H9 (cell line): ENCODE measurements around the gene EHD2. TPM values are rescaled to one million over a fixed set of nuclear protein-coding genes. Genes with fewer than 3 reads are reported as not detected.

ENCODE experiments used
- DNase-seq: peaks from one replicate; pipeline ENCODE4 v3.0.0-alpha.2; 2017
- H2AFZ ChIP-seq: one replicate; pipeline ENCODE4 v1.6.1; 2013; ENCODE audit warnings: mild to moderate bottlenecking, low read length, control low read depth, moderate library complexity
- H2AK5ac ChIP-seq: 2 replicates; pipeline ENCODE4 v1.6.1; 2013; ENCODE audit warnings: low read length, control low read depth, mixed read lengths; ENCODE audit not compliant: insufficient read length
- H2BK120ac ChIP-seq: one replicate; pipeline ENCODE4 v1.6.1; 2013; ENCODE audit warnings: low read depth, mild to moderate bottlenecking, low read length, control low read depth, inconsistent platforms; ENCODE audit not compliant: poor library complexity, severe bottlenecking
- H2BK12ac ChIP-seq: 2 replicates; pipeline ENCODE4 v1.6.1; 2013; ENCODE audit warnings: low read length, control low read depth, mixed read lengths, low read depth; ENCODE audit not compliant: insufficient read length
- H2BK15ac ChIP-seq: 2 replicates; pipeline ENCODE4 v1.6.1; 2013; ENCODE audit warnings: low read depth, low read length, control low read depth
- H2BK20ac ChIP-seq: one replicate; pipeline ENCODE4 v1.6.1; 2013; ENCODE audit warnings: low read depth, mild to moderate bottlenecking, low read length, control low read depth, inconsistent platforms; ENCODE audit not compliant: poor library complexity, severe bottlenecking
- H2BK5ac ChIP-seq: 2 replicates; pipeline ENCODE4 v1.6.1; 2013; ENCODE audit warnings: low read length, control low read depth, mixed read lengths; ENCODE audit not compliant: insufficient read length
- H3K14ac ChIP-seq: 2 replicates; pipeline ENCODE4 v1.6.1; 2013; ENCODE audit warnings: low read length, control low read depth; ENCODE audit not compliant: insufficient read depth
- H3K18ac ChIP-seq: 2 replicates; pipeline ENCODE4 v1.6.1; 2013; ENCODE audit warnings: low read depth, mild to moderate bottlenecking, mixed read lengths, low read length, control low read depth; ENCODE audit not compliant: insufficient read length
- H3K23ac ChIP-seq: 2 replicates; pipeline ENCODE4 v1.6.1; 2013; ENCODE audit warnings: low read length, control low read depth, mixed read lengths, low read depth; ENCODE audit not compliant: insufficient read length
- H3K23me2 ChIP-seq: 2 replicates; pipeline ENCODE4 v1.6.1; 2013; ENCODE audit warnings: low read depth, mild to moderate bottlenecking, mixed read lengths, low read length, control low read depth; ENCODE audit not compliant: insufficient read length, poor library complexity, severe bottlenecking
- H3K27ac ChIP-seq: 2 replicates; pipeline ENCODE4 v1.5.1; 2013; ENCODE audit warnings: low read length, control low read depth, mixed read lengths, low read depth; ENCODE audit not compliant: insufficient read length
- H3K27me3 ChIP-seq: 2 replicates; pipeline ENCODE4 v1.6.1; 2013; ENCODE audit warnings: low read length, control low read depth, inconsistent platforms; ENCODE audit not compliant: insufficient read depth
- H3K4ac ChIP-seq: 2 replicates; pipeline ENCODE4 v1.6.1; 2013; ENCODE audit warnings: low read depth, mild to moderate bottlenecking, control low read depth, inconsistent platforms, low read length, moderate library complexity
- H3K4me1 ChIP-seq: 2 replicates; pipeline ENCODE4 v1.6.1; 2013; ENCODE audit warnings: low read length, control low read depth, inconsistent platforms; ENCODE audit not compliant: insufficient read depth
- H3K4me2 ChIP-seq: 2 replicates; pipeline ENCODE4 v1.6.1; 2013; ENCODE audit warnings: low read length, control low read depth, mixed read lengths; ENCODE audit not compliant: insufficient read length, insufficient read depth
- H3K56ac ChIP-seq: 2 replicates; pipeline ENCODE4 v1.6.1; 2013; ENCODE audit warnings: low read depth, mild to moderate bottlenecking, mixed read lengths, low read length, control low read depth; ENCODE audit not compliant: insufficient read length
- H3K79me1 ChIP-seq: 2 replicates; pipeline ENCODE4 v1.6.1; 2013; ENCODE audit warnings: low read depth, mild to moderate bottlenecking, moderate library complexity, low read length, control low read depth, inconsistent platforms; ENCODE audit not compliant: insufficient read depth, poor library complexity, severe bottlenecking
- H3K79me2 ChIP-seq: 2 replicates; pipeline ENCODE4 v1.6.1; 2013; ENCODE audit warnings: low read length, control low read depth, inconsistent platforms; ENCODE audit not compliant: insufficient read depth
- H3K9ac ChIP-seq: 2 replicates; pipeline ENCODE4 v1.6.1; 2013; ENCODE audit warnings: low read length, control low read depth, mixed read lengths; ENCODE audit not compliant: insufficient read length; ENCODE audit errors: extremely low read depth
- H3K9me3 ChIP-seq: one replicate; pipeline ENCODE4 v1.6.1; 2013; ENCODE audit warnings: low read depth, low read length, inconsistent platforms; ENCODE audit not compliant: control insufficient read depth
- H3T11ph ChIP-seq: one replicate; pipeline ENCODE4 v1.6.1; 2013; ENCODE audit warnings: mild to moderate bottlenecking, low read length, control low read depth, inconsistent platforms
- H4K20me1 ChIP-seq: one replicate; pipeline ENCODE4 v1.6.1; 2013; ENCODE audit not compliant: control insufficient read depth, insufficient read length, insufficient read depth
- H4K5ac ChIP-seq: 2 replicates; pipeline ENCODE4 v1.6.1; 2013; ENCODE audit warnings: low read depth, mild to moderate bottlenecking, mixed read lengths, low read length, control low read depth; ENCODE audit not compliant: insufficient read length
- H4K8ac ChIP-seq: replicated peaks from 2 replicates; pipeline ENCODE4 v1.6.1; 2013; ENCODE audit warnings: low read length, control low read depth, mixed read lengths, low read depth; ENCODE audit not compliant: insufficient read length
- H4K91ac ChIP-seq: 2 replicates; pipeline ENCODE4 v1.6.1; 2013; ENCODE audit warnings: low read depth, mild to moderate bottlenecking, moderate library complexity, mixed read lengths, low read length, control low read depth; ENCODE audit not compliant: insufficient read length
- H3K27ac Mint-ChIP-seq, 3 experiments: 2 replicates in 2 of 3; 3 replicates in 1 of 3; pipeline ENCODE4 v1.8.0; 2020 to 2021; ENCODE audit warnings: mixed read lengths in 3 of 3, mild to moderate bottlenecking in 1 of 3, moderate library complexity in 1 of 3
- H3K27me3 Mint-ChIP-seq: 2 replicates; pipeline ENCODE4 v1.8.0; 2021; ENCODE audit warnings: low read depth, mild to moderate bottlenecking, moderate library complexity, mixed read lengths
- H3K36me3 Mint-ChIP-seq, 3 experiments: 2 replicates in 2 of 3; 3 replicates in 1 of 3; pipeline ENCODE4 v1.8.0; 2020 to 2021; ENCODE audit warnings: low read depth in 3 of 3, mixed read lengths in 3 of 3; ENCODE audit not compliant: insufficient read depth in 1 of 3
- H3K4me1 Mint-ChIP-seq, 2 experiments: 2 replicates each; pipeline ENCODE4 v1.8.0; 2020; ENCODE audit warnings: mixed read lengths in 2 of 2
- H3K4me3 Mint-ChIP-seq, 2 experiments: 2 replicates in 1 of 2; 3 replicates in 1 of 2; pipeline ENCODE4 v1.8.0; 2020 to 2021; ENCODE audit warnings: mild to moderate bottlenecking in 2 of 2, mixed read lengths in 2 of 2, moderate library complexity in 1 of 2
- H3K9me3 Mint-ChIP-seq, 2 experiments: 2 replicates in 1 of 2; 3 replicates in 1 of 2; pipeline ENCODE4 v1.8.0; 2020; ENCODE audit warnings: mild to moderate bottlenecking in 2 of 2, mixed read lengths in 2 of 2, moderate library complexity in 1 of 2
- WGBS: extraction: QIAGEN DNeasy Blood & Tissue Kit; methylation state at CpG from one replicate; pipeline ENCODE4 v1.1.7; 2013; ENCODE audit warnings: missing lambda C conversion rate, low lambda C conversion rate, mixed read lengths; ENCODE audit not compliant: insufficient read length; ENCODE audit errors: extremely low coverage; 5-methylcytosine and 5-hydroxymethylcytosine counted together
- total RNA-seq: library from RNA; stranded (reverse); gene quantifications from 2 replicates; pipeline ENCODE4 v1.2.1, GENCODE V29; 2021
- TF ChIP-seq, protein P1 (sequence below): fragments of 200-600 bp; sonication (generic); conservative IDR thresholded peaks from 3 replicates; pipeline ENCODE4 v1.8.0; 2021; ENCODE audit warnings: antibody characterized with exemption, mild to moderate bottlenecking

EHD2 gene
- total RNA-seq, 1 experiment from 2014 or later, result 19.7 TPM

DNA sequence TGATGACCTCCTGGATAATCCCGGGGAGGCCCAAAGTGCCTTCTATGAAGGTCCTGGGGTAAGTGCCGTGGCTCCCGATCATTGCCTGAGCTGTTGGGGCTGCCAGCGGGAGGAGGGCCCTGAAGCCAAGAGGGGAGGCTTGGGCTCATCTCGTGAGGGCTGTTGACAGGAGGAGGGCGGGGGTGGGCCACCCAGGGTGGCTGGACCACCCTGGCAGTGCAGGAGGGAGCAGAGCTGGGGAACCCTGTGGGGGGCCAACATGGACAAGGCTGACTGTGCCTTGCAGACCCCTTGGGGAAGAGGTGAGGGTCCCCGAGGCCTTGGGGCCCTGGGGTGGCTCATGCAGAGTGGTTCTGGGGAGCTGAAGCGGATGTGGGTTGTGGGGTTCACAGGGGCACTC is 37.4 kb upstream of the EHD2 start:
- H3K79me1 ChIP-seq, result no peaks in the 10 kb centered on the region
- H3K4me2 ChIP-seq, result no peak overlapping the region
- H4K20me1 ChIP-seq, result no peaks in the 10 kb centered on the region
- H4K8ac ChIP-seq, result no peak overlapping the region
- H3K56ac ChIP-seq, result no peak overlapping the region
- no peak overlapping the region for H3K18ac ChIP-seq
- H3K79me2 ChIP-seq, result no peaks in the 10 kb centered on the region
- no peaks in the 10 kb centered on the region for H3K23me2 ChIP-seq
- H3K27ac Mint-ChIP-seq, result no peak overlapping the region
- no peak overlapping the region for H3K14ac ChIP-seq
- H3K27me3 Mint-ChIP-seq, result no peaks in the 10 kb centered on the region
- no peaks in the 10 kb centered on the region for H3K4me1 Mint-ChIP-seq
- no peaks in the 10 kb centered on the region for H3K9me3 Mint-ChIP-seq
- no peak overlapping the region for H2BK120ac ChIP-seq
- H3K9ac ChIP-seq, result no peak overlapping the region
- no peak overlapping the region for H2BK5ac ChIP-seq
- no peak overlapping the region for H2AFZ ChIP-seq
- H3K23ac ChIP-seq, result no peak overlapping the region
- H3K4ac ChIP-seq, result no peak overlapping the region
- H3T11ph ChIP-seq, result no peak overlapping the region
- no peak overlapping the region for H3K4me3 Mint-ChIP-seq
- no peak overlapping the region for H3K27ac ChIP-seq
- DNase-seq, result no peak
- no peak overlapping the region for H4K5ac ChIP-seq
- TF ChIP-seq, protein P1, sequence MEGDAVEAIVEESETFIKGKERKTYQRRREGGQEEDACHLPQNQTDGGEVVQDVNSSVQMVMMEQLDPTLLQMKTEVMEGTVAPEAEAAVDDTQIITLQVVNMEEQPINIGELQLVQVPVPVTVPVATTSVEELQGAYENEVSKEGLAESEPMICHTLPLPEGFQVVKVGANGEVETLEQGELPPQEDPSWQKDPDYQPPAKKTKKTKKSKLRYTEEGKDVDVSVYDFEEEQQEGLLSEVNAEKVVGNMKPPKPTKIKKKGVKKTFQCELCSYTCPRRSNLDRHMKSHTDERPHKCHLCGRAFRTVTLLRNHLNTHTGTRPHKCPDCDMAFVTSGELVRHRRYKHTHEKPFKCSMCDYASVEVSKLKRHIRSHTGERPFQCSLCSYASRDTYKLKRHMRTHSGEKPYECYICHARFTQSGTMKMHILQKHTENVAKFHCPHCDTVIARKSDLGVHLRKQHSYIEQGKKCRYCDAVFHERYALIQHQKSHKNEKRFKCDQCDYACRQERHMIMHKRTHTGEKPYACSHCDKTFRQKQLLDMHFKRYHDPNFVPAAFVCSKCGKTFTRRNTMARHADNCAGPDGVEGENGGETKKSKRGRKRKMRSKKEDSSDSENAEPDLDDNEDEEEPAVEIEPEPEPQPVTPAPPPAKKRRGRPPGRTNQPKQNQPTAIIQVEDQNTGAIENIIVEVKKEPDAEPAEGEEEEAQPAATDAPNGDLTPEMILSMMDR, result no peak
- no peaks in the 10 kb centered on the region for H3K9me3 ChIP-seq
- no peak overlapping the region for H2BK20ac ChIP-seq
- H3K36me3 Mint-ChIP-seq, result peaks cover 25 to 62% (median 28%) of the 10 kb centered on the region in 3 experiments
- H2BK15ac ChIP-seq, result no peak overlapping the region
- H4K91ac ChIP-seq, result no peak overlapping the region
- no peak overlapping the region for H2BK12ac ChIP-seq
- no peak overlapping the region for H2AK5ac ChIP-seq
- no CpG with 5 or more reads among the region's 8 CpGs for WGBS
- no peaks in the 10 kb centered on the region for H3K4me1 ChIP-seq
- H3K27me3 ChIP-seq, result no peaks in the 10 kb centered on the region
